GM18951 (cell line): ENCODE measurements around the gene ZFP36L1.

ENCODE experiments used
- POLR2A ChIP-seq: IDR thresholded peaks from 4 replicates; pipeline ENCODE4 v1.6.1; 2011; ENCODE audit warnings: mild to moderate bottlenecking; ENCODE audit not compliant: insufficient read length, insufficient read depth; ENCODE audit errors: extremely low read depth
- in situ Hi-C: fragments of 300-500 bp; cut with MboI; formaldehyde crosslinking; loops from one replicate; pipeline ENCODE4 v1.12.0; 2022; ENCODE audit warnings: low sequenced_read_pairs, mixed read lengths, inconsistent platforms; ENCODE audit not compliant: unreplicated experiment

ZFP36L1 gene

GRCh38 chr14:68756000-68756481 is 36.8 kb downstream of the ZFP36L1 start:
- in situ Hi-C loops: no loop called here
- TF ChIP-seq POLR2A: no peak

- no peak for TF ChIP-seq POLR2A
- in situ Hi-C loops: no loop called here
Measured at GRCh38 chr14:68755016-68755353, 37.9 kb downstream of the ZFP36L1 start.

- TF ChIP-seq POLR2A: no peak
- in situ Hi-C loops: no loop called here
Measured at GRCh38 chr14:68753690-68754089, 39.2 kb downstream of the ZFP36L1 start.

GRCh38 chr14:68752271-68753006 is 40.4 kb downstream of the ZFP36L1 start:
- TF ChIP-seq POLR2A: no peak
- in situ Hi-C loops: no loop called here

GRCh38 chr14:68749487-68750475 is 43.1 kb downstream of the ZFP36L1 start:
- in situ Hi-C loops: no loop called here
- no peak for TF ChIP-seq POLR2A

GRCh38 chr14:68748691-68749090 is 44.2 kb downstream of the ZFP36L1 start:
- TF ChIP-seq POLR2A: no peak
- in situ Hi-C loops: no loop called here

- in situ Hi-C loops: no loop called here
Measured at GRCh38 chr14:68748260-68748659, 44.6 kb downstream of the ZFP36L1 start.

GRCh38 chr14:68747393-68747792 is 45.5 kb downstream of the ZFP36L1 start:
- in situ Hi-C loops: no loop called here
- no peak for TF ChIP-seq POLR2A

More at GRCh38 chr14:68748260-68748659, 44.6 kb downstream of the ZFP36L1 start:
- no peak for TF ChIP-seq POLR2A

GRCh38 chr14:68744613-68745012 is 48.3 kb downstream of the ZFP36L1 start:
- in situ Hi-C loops: no loop called here
- TF ChIP-seq POLR2A: no peak

GRCh38 chr14:68741839-68742470 is 50.9 kb downstream of the ZFP36L1 start:
- no peak for TF ChIP-seq POLR2A
- in situ Hi-C loops: no loop called here

- in situ Hi-C loops: no loop called here
- no peak for TF ChIP-seq POLR2A
Measured at GRCh38 chr14:68741477-68741791, 51.4 kb downstream of the ZFP36L1 start.

- TF ChIP-seq POLR2A: no peak
- in situ Hi-C loops: no loop called here
Measured at GRCh38 chr14:68740788-68741476, 51.9 kb downstream of the ZFP36L1 start.

GRCh38 chr14:68739701-68740100 is 53.2 kb downstream of the ZFP36L1 start:
- TF ChIP-seq POLR2A: no peak
- in situ Hi-C loops: no loop called here
